ENCODE results near the gene INPP4B.

INPP4B gene

DNA sequence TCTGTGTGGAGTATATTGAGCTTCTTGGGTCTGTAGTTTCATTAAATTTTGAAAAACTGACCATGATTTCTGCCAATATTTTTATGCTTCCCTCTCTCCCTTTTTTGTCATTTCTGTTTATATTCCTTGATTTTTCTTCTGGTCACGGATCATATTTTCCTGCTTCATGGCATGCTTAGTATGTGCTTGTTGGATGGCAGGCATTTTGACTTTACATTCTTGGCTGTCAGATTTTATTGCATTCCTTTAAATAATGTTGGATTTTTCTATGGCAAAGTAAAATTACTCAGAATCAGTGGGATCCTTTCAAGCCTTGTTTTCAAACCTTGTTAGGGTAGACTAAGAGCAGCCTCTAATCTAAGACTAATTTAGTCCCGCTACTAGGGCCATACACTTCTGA is 677.9 kb downstream of the INPP4B start:
- DNase-seq: no peak

DNA sequence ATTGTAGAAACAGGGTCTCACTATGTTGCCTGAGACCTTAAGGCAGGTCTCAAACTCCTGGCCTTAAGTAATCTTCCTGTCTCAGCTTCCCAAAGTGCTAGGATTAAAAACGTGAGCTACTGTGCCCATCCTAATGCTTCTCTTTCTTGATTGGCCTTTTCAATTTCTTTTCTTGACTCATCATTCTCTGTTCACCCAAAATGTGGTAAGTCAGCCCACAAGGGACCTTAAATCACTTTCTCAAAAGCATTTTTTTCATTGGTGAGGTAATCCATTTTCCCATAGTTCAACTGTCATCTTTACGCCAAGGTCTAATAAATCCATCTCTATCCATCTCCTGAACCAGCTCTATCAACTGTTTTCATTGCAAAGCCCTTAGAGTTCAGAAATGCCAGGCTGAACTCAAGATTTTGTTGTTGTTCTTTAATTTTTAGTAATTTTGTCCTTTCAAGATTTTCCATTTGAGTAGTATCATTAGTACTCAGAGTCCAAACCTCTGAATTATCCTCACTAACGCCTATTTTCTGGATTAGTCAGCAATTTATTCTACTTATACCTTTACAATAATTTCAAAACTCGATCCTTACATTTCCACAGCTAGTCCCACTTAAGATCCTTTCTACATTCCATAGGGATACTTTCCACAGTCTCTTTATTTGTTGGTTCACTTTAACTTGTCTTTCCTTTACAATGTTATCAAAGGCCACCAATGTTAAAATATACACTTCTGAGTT is 681.2 kb downstream of the INPP4B start:
- DNase-seq: no peak

DNA sequence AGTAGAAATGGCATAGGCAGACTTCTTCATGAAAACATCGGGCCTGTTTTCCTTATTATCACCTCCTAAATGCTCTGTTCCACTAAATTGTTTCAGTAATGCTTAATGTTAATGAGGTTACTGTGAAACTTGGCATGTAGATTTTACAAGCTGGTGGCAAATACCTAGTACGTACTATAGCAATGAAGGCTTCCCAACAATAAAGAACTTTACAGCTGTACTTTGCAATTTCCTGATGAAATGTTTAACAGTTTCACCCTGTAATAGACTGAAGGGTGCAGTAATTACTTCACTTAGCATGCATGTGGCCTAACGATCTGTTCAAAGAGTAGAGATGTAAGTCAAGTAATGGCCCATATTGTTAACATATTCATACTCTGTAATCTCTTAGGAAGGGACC is 685.0 kb downstream of the INPP4B start:
- no peak for DNase-seq

GRCh38 chr4:142160509-142160908 is 685.6 kb downstream of the INPP4B start:
- no peak for DNase-seq

GRCh38 chr4:142158980-142159379 is 687.1 kb downstream of the INPP4B start:
- no peak for DNase-seq

DNA sequence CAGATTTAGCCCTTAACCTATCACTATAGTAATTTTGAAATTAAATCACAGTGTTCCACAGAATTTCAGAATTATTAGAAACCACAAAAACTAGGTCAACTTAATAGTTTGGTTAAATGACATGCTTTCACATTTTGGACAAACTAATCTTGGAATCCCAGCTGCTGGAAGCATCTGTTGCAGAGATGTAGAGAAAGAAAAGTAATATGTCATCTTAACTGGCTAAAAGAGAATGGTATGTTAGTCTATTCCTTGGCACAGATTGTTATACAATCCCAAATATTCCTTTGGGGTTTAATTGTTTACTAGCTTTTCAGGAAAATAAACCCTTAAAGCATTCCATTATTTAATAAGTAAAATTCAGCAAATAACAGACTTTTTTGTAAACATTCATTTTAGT is 689.8 kb downstream of the INPP4B start:
- DNase-seq: no peak

DNA sequence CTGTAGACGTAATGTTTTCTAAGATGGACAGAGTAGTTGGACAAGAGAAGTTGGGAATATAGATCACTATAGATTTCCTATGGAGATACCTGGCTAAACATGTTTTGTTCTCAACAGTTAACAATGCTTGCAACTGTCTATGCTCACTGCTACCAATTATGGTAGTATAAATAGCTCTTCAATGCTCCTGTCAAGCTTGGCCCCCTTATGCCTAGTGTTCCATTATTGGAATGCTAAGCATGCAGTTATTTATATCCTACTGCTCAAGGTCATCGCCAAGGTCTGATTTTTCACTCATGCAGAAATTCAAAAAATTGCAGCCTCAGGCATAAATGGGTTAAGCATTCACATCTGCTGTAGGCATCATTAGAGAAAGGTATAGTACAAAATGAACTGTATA is 690.8 kb downstream of the INPP4B start:
- no peak for DNase-seq

DNA sequence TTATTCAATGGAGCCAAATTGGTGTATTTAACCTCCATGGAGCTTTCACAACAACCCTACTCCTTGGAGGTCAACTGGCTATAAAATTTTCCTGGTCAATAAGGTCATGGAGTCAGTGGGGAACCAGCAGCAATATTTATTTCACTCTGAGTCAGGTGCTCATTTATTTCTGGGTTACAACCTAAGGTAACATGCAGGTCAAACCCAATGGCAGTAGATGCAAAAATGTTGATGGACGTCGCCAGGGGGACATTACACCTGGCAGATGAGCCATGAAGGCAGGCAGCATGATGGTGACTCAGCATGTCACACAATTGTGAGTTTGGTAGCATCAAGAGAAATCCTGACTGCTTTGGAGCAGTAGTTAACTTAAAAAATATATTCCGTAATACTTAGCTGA is 695.6 kb downstream of the INPP4B start:
- DNase-seq: no peak

- no peak for DNase-seq
Measured at GRCh38 chr4:142144813-142145212, 701.3 kb downstream of the INPP4B start.

DNA sequence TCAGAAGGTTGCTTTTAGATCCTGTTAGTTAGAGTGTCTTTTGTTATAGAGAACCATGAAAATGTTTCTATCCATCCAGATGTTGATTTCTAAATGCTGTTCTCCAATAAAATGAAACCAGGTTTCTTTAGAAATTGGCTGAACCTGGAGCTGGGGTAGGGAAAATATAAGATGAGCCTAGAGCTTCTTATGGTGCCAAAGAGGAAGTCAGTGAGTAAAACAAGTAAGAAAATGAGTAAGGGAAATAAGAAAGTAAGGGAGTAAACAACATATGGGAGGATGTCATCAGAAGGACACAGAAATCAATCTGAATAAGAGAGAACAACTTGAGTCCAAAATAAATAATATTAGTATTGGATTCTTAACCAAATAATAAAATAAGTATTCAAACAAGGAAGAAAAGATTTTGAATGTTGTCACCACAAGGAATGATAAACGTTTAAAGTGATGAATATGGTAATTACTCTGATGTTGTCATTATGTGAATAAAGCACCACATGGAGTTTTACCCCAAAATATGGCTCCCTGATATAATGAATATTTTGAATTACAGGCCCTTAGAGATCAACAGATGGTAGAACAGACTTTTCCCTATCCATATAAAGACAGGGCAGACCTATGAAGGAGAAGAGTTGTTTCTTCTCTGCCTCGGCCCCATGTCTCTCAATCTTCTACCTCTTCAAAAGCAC is 703.6 kb downstream of the INPP4B start:
- no peak for DNase-seq

DNA sequence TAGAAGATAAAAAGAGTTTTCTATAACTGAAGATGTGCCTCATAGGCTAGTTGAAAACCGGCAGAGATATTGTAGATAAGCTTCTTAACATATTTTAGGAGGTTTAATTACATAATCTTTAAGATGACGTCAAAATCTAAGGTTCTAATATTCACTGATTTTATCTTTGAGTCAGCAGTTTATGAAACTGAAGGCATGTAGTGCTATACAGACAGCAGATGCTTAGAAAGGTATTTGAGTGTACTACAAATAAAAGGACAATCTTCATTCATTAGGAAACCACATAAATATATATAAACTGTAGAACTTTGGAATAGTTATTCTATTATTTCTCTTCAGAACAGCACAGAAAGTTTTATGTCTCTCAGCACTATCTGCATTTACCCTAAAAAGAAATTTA is 704.9 kb downstream of the INPP4B start:
- DNase-seq: no peak

DNA sequence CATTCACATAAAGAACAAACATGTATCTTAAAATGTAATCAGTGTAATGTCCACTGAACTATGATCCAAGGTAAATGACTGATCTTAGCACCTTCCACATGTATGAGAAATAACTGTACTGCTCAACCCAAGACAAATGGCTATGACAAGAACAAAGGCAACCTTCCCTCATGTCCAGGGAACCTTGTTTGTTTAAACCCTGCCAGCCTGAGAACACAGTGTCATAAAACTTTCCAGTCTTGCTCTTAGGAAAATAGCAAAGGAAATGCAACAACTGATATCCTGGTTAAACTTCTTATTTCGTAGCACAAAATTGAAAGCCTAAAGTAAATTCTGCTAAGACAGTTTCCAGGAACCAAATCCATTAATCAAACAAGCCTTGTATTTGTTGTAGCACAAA is 715.4 kb downstream of the INPP4B start:
- no peak for DNase-seq

- DNase-seq: no peak
Measured at GRCh38 chr4:142129931-142130330, 716.2 kb downstream of the INPP4B start.

DNA sequence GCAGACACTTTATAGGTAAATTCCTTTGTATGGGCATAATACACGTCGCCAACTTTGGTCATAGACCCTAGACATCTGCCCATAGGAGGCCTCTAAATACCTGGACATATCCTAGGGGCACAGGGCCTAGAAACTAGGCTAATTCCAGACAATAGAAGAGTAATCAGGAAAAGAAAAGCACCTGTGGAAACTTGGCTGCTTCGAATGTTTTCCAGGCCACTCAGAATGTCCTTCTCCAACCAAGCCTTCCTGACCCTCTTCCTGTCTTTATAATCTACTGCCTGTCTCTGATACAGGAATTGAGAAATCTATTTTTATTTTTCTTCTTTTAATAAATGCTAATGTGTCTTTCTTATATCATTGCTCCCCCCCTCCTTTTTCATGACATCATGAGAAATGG is 716.6 kb downstream of the INPP4B start:
- no peak for DNase-seq

DNA sequence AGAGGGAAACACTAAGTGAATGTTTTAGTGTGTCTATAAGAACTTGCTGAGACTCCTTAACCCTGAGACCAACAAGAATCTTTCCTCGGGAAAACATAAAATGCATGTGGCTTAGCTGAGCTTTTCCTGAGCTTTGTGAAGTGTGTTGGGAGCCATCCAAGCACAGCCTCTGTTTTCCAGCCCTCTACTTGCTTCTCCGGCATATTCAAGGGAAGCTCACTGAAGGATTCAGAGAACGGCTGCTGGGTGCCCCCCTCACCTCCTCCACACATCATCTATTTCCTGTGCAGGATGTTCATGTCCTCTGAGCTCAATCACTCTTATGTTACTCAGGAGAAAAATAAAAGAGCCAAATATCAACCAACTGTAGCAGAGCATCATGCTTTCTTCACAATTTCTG is 717.6 kb downstream of the INPP4B start:
- DNase-seq: no peak

- peak; percentile 13 for DNase-seq
Measured at GRCh38 chr4:142126890-142127497, 719.1 kb downstream of the INPP4B start.

DNA sequence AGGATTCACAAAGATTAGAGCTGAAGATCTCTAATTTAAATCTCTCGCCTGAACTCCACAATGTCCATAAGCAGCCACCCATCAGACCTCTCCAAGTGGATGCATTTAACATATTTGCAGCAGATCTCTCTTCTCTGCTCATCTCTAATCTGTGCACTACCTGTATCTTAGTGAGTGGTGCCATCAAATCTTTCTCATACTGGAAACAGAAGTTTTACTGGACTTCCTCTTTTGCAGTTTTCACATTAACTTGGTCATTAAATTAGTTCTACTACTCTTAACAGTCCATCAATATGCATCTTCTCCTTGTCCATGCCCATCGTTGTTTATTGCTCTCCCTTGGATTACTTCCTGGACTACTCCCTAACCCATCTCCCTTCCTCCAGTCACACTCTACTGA is 721.2 kb downstream of the INPP4B start:
- DNase-seq: no peak

GRCh38 chr4:142121448-142122350 is 724.4 kb downstream of the INPP4B start:
- DNase-seq: no peak

DNA sequence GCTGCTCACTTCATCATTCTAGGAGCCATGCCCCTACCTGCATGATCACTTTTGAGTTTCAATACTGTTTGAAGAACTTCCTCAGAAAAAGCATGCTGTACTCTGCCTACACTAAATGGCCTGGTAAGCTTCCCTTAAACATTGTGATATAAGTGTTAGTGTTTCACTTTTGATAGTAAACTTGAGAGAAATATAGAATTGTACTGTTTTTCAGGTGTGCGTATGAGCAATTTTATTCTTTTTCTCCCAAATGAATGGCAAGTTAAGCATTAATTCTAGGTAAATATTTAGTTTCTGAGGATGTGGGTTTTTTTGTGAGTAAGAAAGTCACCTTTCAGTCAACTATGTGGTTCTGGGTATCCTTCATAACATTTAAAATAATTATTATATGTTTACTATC is 725.2 kb downstream of the INPP4B start:
- no peak for DNase-seq

DNA sequence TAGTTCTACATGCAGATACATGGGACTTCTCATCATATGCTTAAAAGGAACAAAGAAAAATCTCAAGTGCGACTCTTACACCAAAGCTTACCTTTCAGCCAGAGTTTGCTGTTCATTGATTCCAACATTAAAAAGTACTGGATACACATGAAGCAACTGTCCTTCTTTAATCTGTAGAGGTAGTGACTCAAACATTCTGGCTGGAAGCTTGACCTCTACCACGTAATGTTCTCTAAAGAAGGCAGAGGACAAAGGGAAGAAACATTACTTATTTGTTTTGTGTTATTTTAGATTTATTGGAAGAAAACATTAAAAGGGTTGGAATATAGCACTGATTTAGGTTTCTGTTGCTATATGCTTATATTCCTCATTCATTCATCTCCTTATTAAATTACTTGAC is 733.6 kb downstream of the INPP4B start:
- no peak for DNase-seq

GRCh38 chr4:142110136-142110535 is 736.0 kb downstream of the INPP4B start:
- DNase-seq: no peak

GRCh38 chr4:142104041-142104440 is 742.1 kb downstream of the INPP4B start:
- no peak for DNase-seq

DNA sequence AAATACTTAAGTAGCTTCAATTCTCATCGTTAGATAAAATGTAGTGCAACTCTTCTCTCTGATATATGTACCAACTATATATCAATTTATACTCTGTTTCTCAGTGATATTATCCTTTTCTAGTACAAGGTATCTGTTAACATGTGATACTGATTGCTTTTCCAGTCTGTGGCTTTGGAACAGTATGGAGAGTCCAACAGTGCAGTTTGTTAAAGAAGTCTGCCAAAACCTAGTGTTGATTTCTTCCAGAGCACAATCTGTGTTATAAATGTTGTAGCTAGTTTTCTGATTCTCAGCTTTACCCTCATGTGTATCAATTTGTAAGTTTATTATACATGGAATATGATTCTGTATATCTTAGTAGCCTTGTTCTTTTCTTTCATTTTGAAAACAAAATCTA is 744.7 kb downstream of the INPP4B start:
- DNase-seq: no peak
